K562 (cell line): ENCODE measurements around the gene TSPOAP1. TPM values are rescaled to one million over a fixed set of nuclear protein-coding genes. Genes with fewer than 3 reads are reported as not detected.

ENCODE experiments used
- ATF1 ChIP-seq, 2 experiments: fragments of 450-650 bp in 1 of 2; IDR thresholded peaks; 2 replicates each; pipeline ENCODE4 v1.6.1; 2016; ENCODE audit warnings: missing compliant biosample characterization in 1 of 2, missing genetic modification characterization in 1 of 2
- CLOCK ChIP-seq: fragments of 250-450 bp; sonication (Bioruptor Pico); IDR thresholded peaks from 2 replicates; pipeline ENCODE4 v1.4.0; 2020; ENCODE audit warnings: mild to moderate bottlenecking, moderate library complexity, borderline replicate concordance
- DDX20 ChIP-seq: fragments of 450-650 bp; IDR thresholded peaks from 2 replicates; pipeline ENCODE4 v1.6.1; 2016; ENCODE audit warnings: missing genetic modification characterization, low read depth, mild to moderate bottlenecking, missing compliant biosample characterization, moderate library complexity
- ESRRA ChIP-seq: fragments of 450-650 bp; IDR thresholded peaks from 2 replicates; pipeline ENCODE4 v1.6.1; 2014; ENCODE audit warnings: low read depth, mild to moderate bottlenecking, moderate library complexity, borderline replicate concordance
- GABPB1 ChIP-seq: sonication (generic); formaldehyde crosslinking; IDR thresholded peaks from 2 replicates; pipeline ENCODE4 v1.8.0; 2022; ENCODE audit warnings: mild to moderate bottlenecking, missing genetic modification reagents
- GATAD2A ChIP-seq: fragments of 450-650 bp; IDR thresholded peaks from 2 replicates; pipeline ENCODE4 v1.6.1; 2017
- HEY1 ChIP-seq: fragments of 250-450 bp; sonication (Bioruptor Pico); IDR thresholded peaks from 2 replicates; pipeline ENCODE4 v1.5.0; 2020; ENCODE audit warnings: mild to moderate bottlenecking, moderate library complexity, borderline replicate concordance
- HMG20B ChIP-seq: fragments of 250-450 bp; sonication (Bioruptor Pico); IDR thresholded peaks from 2 replicates; pipeline ENCODE4 v1.5.0; 2021; ENCODE audit warnings: mild to moderate bottlenecking
- KDM5B ChIP-seq: fragments of 200-600 bp; sonication (generic); IDR thresholded peaks from 2 replicates; pipeline ENCODE4 v1.6.1; 2012; ENCODE audit warnings: low read depth, mild to moderate bottlenecking, moderate library complexity, low read length, control low read depth, inconsistent platforms; ENCODE audit not compliant: insufficient replicate concordance
- MYBL2 ChIP-seq, 2 experiments: fragments of 450-650 bp in 1 of 2; sonication (generic) in 1 of 2; formaldehyde crosslinking in 1 of 2; IDR thresholded peaks; 2 replicates each; pipeline versions ENCODE4 v1.6.1 to v1.8.1; 2017 to 2022; ENCODE audit warnings: borderline replicate concordance in 1 of 2, inconsistent platforms in 1 of 2, low read depth in 1 of 2, mild to moderate bottlenecking in 1 of 2, missing genetic modification reagents in 1 of 2, moderate library complexity in 1 of 2
- SMARCA5 ChIP-seq: fragments of 450-650 bp; IDR thresholded peaks from 2 replicates; pipeline ENCODE4 v1.6.1; 2016
- SMARCE1 ChIP-seq: fragments of 450-650 bp; IDR thresholded peaks from 2 replicates; pipeline ENCODE4 v1.7.1; 2016; ENCODE audit warnings: mild to moderate bottlenecking
- TRIM28 ChIP-seq: fragments of 450-650 bp; IDR thresholded peaks from 2 replicates; pipeline ENCODE4 v1.6.1; 2017
- ZNF175 ChIP-seq: fragments of 200-800 bp; sonication (Bioruptor generic); IDR thresholded peaks from 2 replicates; pipeline ENCODE4 v1.6.1; 2016; ENCODE audit warnings: low read depth, mild to moderate bottlenecking, missing genetic modification characterization, missing compliant biosample characterization
- ZNF212 ChIP-seq: fragments of 450-650 bp; formaldehyde crosslinking; IDR thresholded peaks from 2 replicates; pipeline ENCODE4 v1.4.0; 2020; ENCODE audit warnings: mild to moderate bottlenecking
- ZNF318 ChIP-seq, 2 experiments: fragments of 450-650 bp; IDR thresholded peaks; 2 replicates each; pipeline ENCODE4 v1.6.1; 2016; ENCODE audit warnings: mild to moderate bottlenecking in 2 of 2, borderline replicate concordance in 1 of 2, low read depth in 1 of 2, moderate library complexity in 1 of 2
- ZNF444 ChIP-seq: fragments of 250-450 bp; sonication (Bioruptor Pico); IDR thresholded peaks from 2 replicates; pipeline ENCODE4 v1.4.0; 2020; ENCODE audit warnings: mild to moderate bottlenecking, moderate library complexity
- polyA plus RNA-seq, 8 experiments: library from polyadenylated mRNA; depleted of rRNA in 4 of 8; stranded (reverse) in 5 of 8; unstranded in 3 of 8; fragments of >200 nt; fragmentation: Nextera tagmentation in 2 of 8; fragmentation: Illumina TruSeq in 1 of 8; extraction: Ambion mirVana in 2 of 8; extraction: Trizol in 1 of 8; gene quantifications; 2 replicates each; pipeline versions ENCODE4 v1.2.1 to v1.2.3, GENCODE V29; 2011 to 2014; ENCODE audit warnings: inconsistent platforms in 1 of 8, missing spikeins in 1 of 8
- total RNA-seq, 7 experiments: library from RNA; depleted of rRNA in 6 of 7; stranded (reverse); fragments of >200 nt in 6 of 7; fragmentation: Illumina TruSeq in 2 of 7; extraction: Trizol in 2 of 7; gene quantifications; 2 replicates each; pipeline versions ENCODE4 v1.2.1 to v1.2.3, GENCODE V29; 2011 to 2021; ENCODE audit warnings: low replicate concordance in 1 of 7

TSPOAP1 gene
- total and polyA plus RNA-seq, 9 of the 15 experiments (the other 6 are each of a cell fraction or from before 2014, with no cell fraction given) = 0.87 to 3.9 (median 1.8) TPM; not detected in 2

GRCh38 chr17:58329035-58329809 is 627 bp upstream of the TSPOAP1 start (continued):
- no peak; a peak in 2 of 4 replicates for TF ChIP-seq ZNF318 (IDR thresholded peaks at IDR 0.05; ENCODE audit: borderline replicate concordance in 1 of 2, low read depth in 1 of 2)
- TF ChIP-seq MYBL2 (IDR thresholded peaks at IDR 0.05; ENCODE audit: low read depth) = no peak
- TF ChIP-seq MYBL2 (CRISPR knock-in tag; IDR thresholded peaks at IDR 0.05; ENCODE audit: borderline replicate concordance) = no peak
- TF ChIP-seq KDM5B = peak; percentile 54
- no peak for TF ChIP-seq TRIM28
- TF ChIP-seq HEY1 (CRISPR knock-in tag) = no peak; the same call in 1 of the 2 replicates
- TF ChIP-seq HMG20B = peak; percentile 79
- no peak for TF ChIP-seq CLOCK
- TF ChIP-seq ESRRA = peak; percentile 71; the same call in 1 of the 2 replicates
- peak; percentile 75; the same call in 1 of the 2 replicates for TF ChIP-seq ZNF444 (CRISPR knock-in tag)
- no peak for TF ChIP-seq ATF1 (CRISPR knock-in tag; IDR thresholded peaks at IDR 0.05)
- TF ChIP-seq ATF1 (tag; IDR thresholded peaks at IDR 0.05) = no peak
- no peak for TF ChIP-seq SMARCA5
- TF ChIP-seq ZNF175 = no peak
- no peak; the same call in 1 of the 2 replicates for TF ChIP-seq SMARCE1
- no peak for TF ChIP-seq DDX20 (tag)
- TF ChIP-seq GATAD2A = no peak
- no peak; the same call in none of the 2 replicates for TF ChIP-seq GABPB1 (CRISPR knock-in tag)
- TF ChIP-seq ZNF212 = no peak
